H7 (cell line): ENCODE results near the gene TOB1. TPM values are rescaled to one million over a fixed set of nuclear protein-coding genes. Genes with fewer than 3 reads are reported as not detected.

Source experiments
- total RNA-seq: library from RNA; depleted of rRNA; stranded (reverse); fragments of >200 nt; shearing (Covaris generic); gene quantifications from 2 replicates; pipeline ENCODE4 v1.2.3, GENCODE V29; 2014; rRNA removed

TOB1 gene
- total RNA-seq, 1 experiment from 2014 or later, result 5.2 TPM

Other genes with a start within 250 kb of the TOB1 start
- gene ABCC3, start 231.5 kb downstream of the TOB1 start, total RNA-seq, result 0.33 and 0.48 TPM in 2 replicates
- 42.0 and 46.0 TPM in 2 replicates for gene ANKRD40, start 158.4 kb downstream of the TOB1 start, total RNA-seq
- gene LUC7L3, start 146.8 kb downstream of the TOB1 start, total RNA-seq, result 45.4 and 76.9 TPM in 2 replicates
- not detected in 2 replicates for gene ANKRD40CL, start 98.8 kb downstream of the TOB1 start, total RNA-seq
- gene WFIKKN2, start 30.8 kb downstream of the TOB1 start, total RNA-seq, result not detected in 2 replicates